Measurements from ENCODE around the gene POP4. TPM values are rescaled to one million over a fixed set of nuclear protein-coding genes. Genes with fewer than 3 reads are reported as not detected.

POP4 gene
- total and polyA plus RNA-seq, 5 donors = 50.2 to 78.3 (median 56.4) TPM

DNA sequence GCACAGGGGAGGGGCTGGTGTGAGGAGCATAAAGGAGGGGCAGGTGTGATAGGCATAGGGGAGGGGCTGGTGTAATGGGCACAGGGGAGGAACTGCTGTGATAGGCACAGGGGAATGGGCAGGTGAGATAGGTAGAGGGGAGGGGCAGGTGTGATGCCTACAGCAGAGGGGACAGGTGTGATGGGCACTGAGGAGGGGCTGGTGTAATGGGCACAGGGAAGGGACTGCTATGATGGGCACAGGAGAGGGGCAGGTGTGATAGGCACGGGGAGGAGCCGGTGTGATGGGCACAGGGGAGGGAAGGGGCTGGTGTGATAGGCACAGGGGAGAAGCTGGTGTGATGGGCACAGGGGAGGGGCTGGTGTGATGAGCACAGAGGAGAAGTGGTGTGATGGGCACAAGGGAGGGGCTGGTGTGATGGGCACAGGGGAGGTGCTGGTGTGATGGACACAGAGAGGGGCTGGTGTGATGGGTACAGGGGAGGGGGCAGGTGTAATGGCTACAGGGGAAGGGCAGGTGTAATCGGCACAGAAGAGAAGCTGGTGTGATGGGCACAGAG lies 39.5 kb upstream of the POP4 start:
- H3K27me3 ChIP-seq (ENCODE audit: control insufficient read depth, insufficient read depth) = no peaks in the 10 kb centered on the region
- no peak for ATAC-seq

DNA sequence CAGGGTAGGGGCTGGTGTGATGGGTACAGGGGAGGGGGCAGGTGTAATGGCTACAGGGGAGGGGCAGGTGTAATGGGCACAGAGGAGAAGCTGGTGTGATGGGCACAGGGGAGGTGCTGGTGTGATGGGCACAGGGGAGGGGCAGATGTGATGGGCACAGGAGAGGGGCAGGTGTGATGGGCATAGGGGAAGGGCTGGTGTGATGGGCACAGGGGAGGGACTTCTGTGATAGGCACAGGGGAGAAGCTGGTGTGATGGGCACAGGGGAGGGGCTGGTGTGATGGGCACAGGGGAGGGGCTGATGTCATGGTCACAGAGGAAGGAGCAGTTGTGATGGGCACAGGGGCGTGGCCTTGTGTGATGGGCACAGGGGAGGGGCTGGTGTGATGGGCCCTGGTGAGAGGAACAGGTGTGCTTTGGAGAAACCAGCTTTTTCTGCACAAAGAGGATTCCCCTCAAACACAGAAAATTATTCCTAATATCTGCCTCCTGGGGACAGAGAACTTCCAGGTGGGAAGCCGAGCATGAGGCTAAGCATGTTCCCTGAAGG lies 38.6 kb upstream of the POP4 start:
- ATAC-seq = no peak
- DNase-seq = no peak
- Histone ChIP-seq H3K9me3 (ENCODE audit: control insufficient read depth, low read length) (no peaks in the 10 kb centered on the region), H3K27ac (ENCODE audit: low read length) (no peak overlapping the region), H3K4me1 (ENCODE audit: control insufficient read depth, insufficient read depth, low read length) (no peaks in the 10 kb centered on the region), H3K4me3 (ENCODE audit: low read length) (no peak overlapping the region), H3K27me3 (ENCODE audit: control insufficient read depth, insufficient read depth) (no peaks in the 10 kb centered on the region)
- intact Hi-C loops (cut with DNase I) = no loop called here
- WGBS = 70% methylated on average over 2 of the region's 2 CpGs

More for the DNA sequence above, 39.5 kb upstream of the POP4 start:
- no peak overlapping the region for H3K27ac ChIP-seq (ENCODE audit: low read length)
- DNase-seq = no peak
- intact Hi-C loops (cut with DNase I) = no loop called here
- no peak overlapping the region for H3K4me3 ChIP-seq (ENCODE audit: low read length)
- 87% methylated on average over 3 of the region's 3 CpGs for WGBS
- no peaks in the 10 kb centered on the region for H3K4me1 ChIP-seq (ENCODE audit: control insufficient read depth, insufficient read depth, low read length)
- H3K9me3 ChIP-seq (ENCODE audit: control insufficient read depth, low read length) = no peaks in the 10 kb centered on the region

DNA sequence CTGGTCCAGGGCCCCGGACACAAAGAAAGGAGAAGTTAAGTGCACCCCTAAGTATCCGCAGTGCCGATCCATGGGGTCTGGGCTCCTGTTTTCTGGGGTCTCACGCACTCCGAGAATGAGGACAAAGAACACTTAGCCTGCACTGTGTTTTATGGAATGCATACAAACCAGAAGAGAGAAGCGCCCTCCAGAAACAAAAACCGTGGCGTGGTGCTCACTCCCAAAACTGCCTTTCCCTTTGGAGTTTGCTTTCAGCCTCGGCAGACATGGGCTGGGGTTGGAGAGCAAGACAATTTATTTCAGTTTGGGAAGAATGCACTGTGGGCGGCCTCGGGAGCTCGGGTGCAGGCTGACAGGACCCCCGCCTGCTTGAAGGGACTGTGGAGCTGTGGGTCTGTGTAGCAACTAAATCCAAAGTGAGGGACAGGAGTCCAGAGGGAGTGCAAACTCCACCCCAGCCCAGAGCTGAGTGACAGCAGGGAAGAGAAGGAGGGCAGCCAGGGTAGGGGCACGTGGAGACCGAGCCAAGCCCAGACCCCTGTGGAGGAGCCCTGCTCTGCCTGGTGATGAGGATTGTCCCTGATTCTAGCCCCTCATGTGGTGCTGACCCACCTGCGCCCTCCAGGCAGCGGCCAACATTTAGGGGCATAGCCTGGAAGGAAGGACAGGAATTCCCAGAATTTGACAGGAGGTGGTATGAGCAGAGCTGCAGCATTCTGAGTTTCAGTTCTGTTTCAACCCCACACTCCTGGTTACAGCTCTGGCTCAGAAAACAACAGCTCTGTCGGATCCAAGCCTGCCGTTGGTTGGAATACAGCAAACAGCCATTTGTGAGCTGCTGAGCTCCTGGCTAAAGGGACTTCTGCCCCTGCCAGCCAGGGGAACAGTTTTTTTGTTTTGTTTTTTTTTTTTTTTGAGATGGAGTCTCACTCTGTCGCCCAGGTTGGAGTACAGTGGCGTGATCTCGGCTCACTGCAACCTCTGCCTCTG lies 37.8 kb upstream of the POP4 start:
- DNase-seq (no peak), ATAC-seq (no peak)
- no peaks in the 10 kb centered on the region for H3K4me1 ChIP-seq (ENCODE audit: control insufficient read depth, insufficient read depth, low read length)
- no peak overlapping the region for H3K27ac ChIP-seq (ENCODE audit: low read length)
- intact Hi-C loops (cut with DNase I) = no loop called here
- H3K9me3 ChIP-seq (ENCODE audit: control insufficient read depth, low read length) = no peaks in the 10 kb centered on the region
- H3K4me3 ChIP-seq (ENCODE audit: low read length) = no peak overlapping the region
- 71% methylated on average over 22 of the region's 22 CpGs for WGBS
- H3K27me3 ChIP-seq (ENCODE audit: control insufficient read depth, insufficient read depth) = no peaks in the 10 kb centered on the region

DNA sequence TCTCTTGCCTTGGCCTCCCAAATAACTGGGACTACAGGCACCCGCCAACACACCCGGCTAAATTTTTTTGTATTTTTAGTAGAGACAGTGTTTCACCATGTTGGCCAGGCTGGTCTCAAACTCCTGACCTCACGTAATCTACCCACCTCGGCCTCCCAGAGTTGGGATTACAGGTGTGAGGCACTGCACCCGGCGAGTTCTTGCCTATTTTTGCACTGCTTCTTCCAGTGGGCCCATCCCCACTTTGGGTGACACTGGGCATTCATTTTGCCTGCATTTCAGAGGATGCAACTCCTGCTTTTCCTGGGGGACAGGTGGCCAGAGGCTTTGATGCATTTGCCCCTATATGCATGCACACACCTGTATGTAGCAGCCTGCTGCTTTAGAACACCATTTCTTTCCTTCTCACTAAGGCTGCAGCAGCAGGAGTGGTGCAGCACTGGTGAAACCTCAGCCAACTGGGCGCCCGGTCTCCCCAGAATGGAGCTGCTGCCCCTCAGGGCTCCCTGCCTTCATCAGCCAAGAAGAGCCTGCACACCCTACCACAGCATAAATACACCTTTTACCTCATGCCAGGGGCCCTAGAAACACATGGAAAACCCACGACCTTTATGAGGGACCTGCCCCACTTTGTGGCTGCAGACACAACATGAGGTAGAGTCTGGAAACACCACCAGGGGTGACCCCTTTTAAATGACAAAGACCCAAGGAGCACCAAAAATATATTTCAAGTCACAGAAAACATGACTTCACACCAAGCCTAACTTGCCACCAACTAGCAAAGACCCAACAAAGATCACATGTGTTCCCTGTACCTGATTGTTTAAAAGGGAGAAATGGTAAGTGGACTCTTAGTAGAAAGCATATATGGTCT lies 36.8 kb upstream of the POP4 start:
- no peak overlapping the region for H3K27ac ChIP-seq (ENCODE audit: low read length)
- 72% methylated on average over 9 of the region's 9 CpGs for WGBS
- intact Hi-C loops (cut with DNase I) = no loop called here
- no peak overlapping the region for H3K4me3 ChIP-seq (ENCODE audit: low read length)
- no peaks in the 10 kb centered on the region for H3K4me1 ChIP-seq (ENCODE audit: control insufficient read depth, insufficient read depth, low read length)
- H3K9me3 ChIP-seq (ENCODE audit: control insufficient read depth, low read length) = no peaks in the 10 kb centered on the region
- H3K27me3 ChIP-seq (ENCODE audit: control insufficient read depth, insufficient read depth) = no peaks in the 10 kb centered on the region
- no peak for ATAC-seq
- DNase-seq = no peak

DNA sequence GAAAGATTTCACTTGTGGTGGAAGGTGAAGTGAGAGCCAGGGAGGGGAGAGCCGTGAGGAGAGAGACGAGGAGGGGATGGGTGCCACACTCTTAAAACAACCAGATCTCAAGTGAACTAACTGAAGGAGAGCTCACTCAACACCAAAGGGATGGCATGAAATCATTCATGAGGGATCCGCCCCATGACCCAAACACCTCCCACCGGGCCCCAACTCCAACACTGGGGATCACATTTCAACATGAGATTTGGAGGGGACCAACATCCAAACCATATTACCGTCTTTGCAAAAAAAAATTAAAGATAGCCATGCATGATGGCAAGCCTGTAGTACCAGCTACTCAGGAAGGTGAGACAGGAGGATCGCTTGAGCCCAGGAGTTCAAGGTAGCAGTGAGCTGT lies 34.9 kb upstream of the POP4 start:
- ATAC-seq (no peak), DNase-seq (no peak)
- Histone ChIP-seq H3K9me3 (ENCODE audit: control insufficient read depth, low read length) (no peaks in the 10 kb centered on the region), H3K27ac (ENCODE audit: low read length) (no peak overlapping the region), H3K4me3 (ENCODE audit: low read length) (no peak overlapping the region), H3K27me3 (ENCODE audit: control insufficient read depth, insufficient read depth) (no peaks in the 10 kb centered on the region), H3K4me1 (ENCODE audit: control insufficient read depth, insufficient read depth, low read length) (no peaks in the 10 kb centered on the region)
- intact Hi-C loops (cut with DNase I) = no loop called here
- 63% methylated on average over 6 of the region's 6 CpGs for WGBS

DNA sequence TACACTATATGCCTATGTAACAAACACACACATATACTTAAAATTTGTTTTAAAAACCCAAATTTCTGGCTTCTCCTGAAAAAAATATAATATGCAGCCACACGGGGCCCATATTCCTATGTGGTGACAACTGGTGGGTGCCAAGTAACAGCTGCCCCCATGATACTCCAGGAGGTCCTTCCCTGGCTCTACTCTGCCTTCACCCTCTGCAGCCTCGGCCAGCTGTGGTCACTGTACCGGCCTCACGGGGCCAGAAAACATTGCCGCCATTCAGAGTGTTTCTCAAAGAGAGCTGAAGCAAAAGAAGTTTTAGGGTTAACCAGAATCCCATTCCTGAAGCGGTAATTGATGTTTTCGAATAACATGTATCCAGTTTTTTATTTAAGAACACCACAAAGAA lies 32.6 kb upstream of the POP4 start:
- no peak overlapping the region for H3K27ac ChIP-seq (ENCODE audit: low read length)
- H3K9me3 ChIP-seq (ENCODE audit: control insufficient read depth, low read length) = no peaks in the 10 kb centered on the region
- H3K4me1 ChIP-seq (ENCODE audit: control insufficient read depth, insufficient read depth, low read length) = no peaks in the 10 kb centered on the region
- H3K4me3 ChIP-seq (ENCODE audit: low read length) = no peak overlapping the region
- WGBS = 53% methylated on average over 7 of the region's 7 CpGs
- no peaks in the 10 kb centered on the region for H3K27me3 ChIP-seq (ENCODE audit: control insufficient read depth, insufficient read depth)
- ATAC-seq = no peak
- DNase-seq = no peak
- intact Hi-C loops (cut with DNase I) = no loop called here

DNA sequence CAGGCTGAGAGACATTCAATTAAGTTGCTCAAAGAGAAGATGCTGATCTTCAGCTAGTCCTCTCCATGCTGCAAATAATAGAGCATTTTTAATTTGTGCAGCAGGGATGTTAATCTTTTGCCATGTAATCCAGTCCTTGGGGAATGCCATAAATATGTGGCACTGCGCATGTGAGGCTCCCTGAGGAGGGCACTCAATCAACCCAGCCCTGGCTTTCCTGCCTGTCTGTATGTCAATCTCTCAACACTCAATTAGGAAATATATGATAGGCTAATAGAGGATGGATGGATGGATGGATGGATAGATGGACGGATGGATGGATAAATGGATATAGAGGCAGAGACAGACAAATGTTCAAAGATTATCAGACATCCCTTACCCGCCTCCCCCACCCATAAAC lies 31.6 kb upstream of the POP4 start:
- WGBS = 42% methylated on average over 3 of the region's 3 CpGs
- H3K4me3 ChIP-seq (ENCODE audit: low read length) = no peak overlapping the region
- H3K27ac ChIP-seq (ENCODE audit: low read length) = no peak overlapping the region

DNA sequence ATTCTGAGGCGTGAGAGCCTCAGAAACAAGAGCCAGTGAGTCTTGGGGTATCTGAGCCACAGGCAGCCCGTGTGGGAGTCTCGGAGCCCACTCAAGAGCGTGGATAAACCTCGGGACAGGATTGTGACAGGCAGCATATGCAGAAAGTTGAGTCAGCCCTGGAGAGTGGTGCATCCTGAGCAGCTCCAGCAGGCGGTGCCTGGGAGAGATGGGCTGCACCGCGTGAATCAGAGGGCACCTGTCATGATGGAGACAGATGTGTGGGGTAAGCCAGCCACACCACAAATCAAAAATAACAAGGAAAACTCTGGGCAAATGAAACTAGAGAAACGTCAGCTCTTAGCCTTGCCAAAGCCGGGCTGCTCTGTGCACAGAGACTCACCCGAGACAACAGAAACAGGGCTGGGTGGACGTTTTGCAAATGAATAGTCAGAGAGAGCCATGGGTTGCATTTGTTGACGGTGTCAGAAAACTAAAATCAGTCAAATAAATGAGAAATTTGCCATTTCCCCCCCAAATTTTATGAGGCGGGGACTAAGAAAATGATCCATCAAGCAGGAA lies 30.0 kb upstream of the POP4 start:
- intact Hi-C loops (cut with DNase I) = no loop called here
- no peak for DNase-seq
- 28% methylated on average over 14 of the region's 14 CpGs for WGBS

More for the DNA sequence above, 31.6 kb upstream of the POP4 start:
- Histone ChIP-seq H3K9me3 (ENCODE audit: control insufficient read depth, low read length) (no peaks in the 10 kb centered on the region), H3K4me1 (ENCODE audit: control insufficient read depth, insufficient read depth, low read length) (no peaks in the 10 kb centered on the region), H3K27me3 (ENCODE audit: control insufficient read depth, insufficient read depth) (no peaks in the 10 kb centered on the region)
- intact Hi-C loops (cut with DNase I) = no loop called here
- ATAC-seq = no peak
- no peak for DNase-seq

DNA sequence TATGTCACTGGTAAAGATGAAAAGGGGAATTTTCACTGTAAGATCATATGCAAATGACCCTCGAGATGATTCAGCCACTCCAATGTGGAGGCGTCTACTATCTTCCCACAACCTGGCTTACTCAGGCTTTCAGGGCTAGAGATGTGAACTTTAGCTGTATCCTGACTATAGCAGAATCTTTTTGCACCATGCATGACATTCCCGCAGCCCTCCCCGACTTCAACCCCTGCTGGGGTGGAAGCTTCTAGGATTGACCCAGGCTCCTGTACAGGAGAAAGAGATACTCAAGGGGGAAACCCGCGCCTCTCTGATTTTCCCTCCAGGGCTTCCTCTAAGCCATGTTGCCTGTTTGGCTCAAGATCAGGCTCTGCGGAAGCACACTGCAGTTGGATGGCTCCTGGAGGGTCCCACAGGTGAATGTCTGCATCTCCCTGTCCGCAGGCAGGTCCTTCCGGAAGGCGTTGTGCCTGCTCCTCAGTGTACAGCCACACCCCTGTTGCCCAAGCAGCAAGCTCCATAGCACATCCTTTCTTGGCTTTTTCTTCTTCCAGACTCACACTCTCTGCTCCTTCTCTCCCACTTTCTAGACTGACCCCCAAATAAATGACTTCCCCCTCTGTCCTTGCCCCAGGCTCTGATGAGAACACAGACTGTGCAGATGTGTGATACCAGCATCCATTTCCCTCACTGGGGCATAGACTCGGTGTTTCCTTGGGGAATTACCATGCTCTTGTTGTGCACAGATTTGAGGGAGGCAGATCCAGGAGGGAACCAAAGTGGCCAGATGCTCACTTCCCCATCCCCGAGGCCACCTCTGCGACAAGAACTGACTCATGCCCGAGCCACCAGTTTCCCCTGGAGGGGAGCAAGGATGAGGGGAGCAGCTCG lies 29.1 kb upstream of the POP4 start:
- Histone ChIP-seq H3K27me3 (ENCODE audit: control insufficient read depth, insufficient read depth) (no peaks in the 10 kb centered on the region), H3K27ac (ENCODE audit: low read length) (no peak overlapping the region), H3K4me3 (ENCODE audit: low read length) (no peak overlapping the region), H3K4me1 (ENCODE audit: control insufficient read depth, insufficient read depth, low read length) (no peaks in the 10 kb centered on the region), H3K9me3 (ENCODE audit: control insufficient read depth, low read length) (no peaks in the 10 kb centered on the region)
- 61% methylated on average over 15 of the region's 15 CpGs for WGBS
- intact Hi-C loops (cut with DNase I) = no loop called here
- DNase-seq (no peak), ATAC-seq (no peak)

More for the DNA sequence above, 30.0 kb upstream of the POP4 start:
- ATAC-seq = no peak
- Histone ChIP-seq H3K27me3 (ENCODE audit: control insufficient read depth, insufficient read depth) (no peaks in the 10 kb centered on the region), H3K4me1 (ENCODE audit: control insufficient read depth, insufficient read depth, low read length) (no peaks in the 10 kb centered on the region), H3K27ac (ENCODE audit: low read length) (no peak overlapping the region), H3K9me3 (ENCODE audit: control insufficient read depth, low read length) (no peaks in the 10 kb centered on the region), H3K4me3 (ENCODE audit: low read length) (no peak overlapping the region)

DNA sequence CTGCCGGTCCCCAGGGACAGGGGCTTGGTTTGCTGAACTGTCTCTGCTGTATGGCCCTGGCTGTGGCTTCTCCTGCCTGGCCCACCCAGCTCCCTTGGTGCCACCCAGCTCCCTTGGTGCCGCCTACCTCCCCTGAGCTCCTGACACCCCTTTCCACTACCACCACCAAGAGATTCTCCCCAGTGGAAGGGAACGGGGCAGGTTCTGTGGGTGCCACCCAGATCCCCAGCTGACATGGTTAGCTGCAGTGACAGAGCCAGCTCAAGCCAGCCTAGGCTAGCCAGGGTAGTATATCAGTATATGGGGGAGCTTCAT lies 28.5 kb upstream of the POP4 start:
- ATAC-seq (no peak), DNase-seq (no peak)
- 66% methylated on average over 3 of the region's 3 CpGs for WGBS
- no peaks in the 10 kb centered on the region for H3K9me3 ChIP-seq (ENCODE audit: control insufficient read depth, low read length)
- H3K4me1 ChIP-seq (ENCODE audit: control insufficient read depth, insufficient read depth, low read length) = no peaks in the 10 kb centered on the region
- H3K4me3 ChIP-seq (ENCODE audit: low read length) = no peak overlapping the region
- no peak overlapping the region for H3K27ac ChIP-seq (ENCODE audit: low read length)
- intact Hi-C loops (cut with DNase I) = no loop called here
- H3K27me3 ChIP-seq (ENCODE audit: control insufficient read depth, insufficient read depth) = no peaks in the 10 kb centered on the region
